PC-3 (cell line): Measurements from ENCODE around the gene LANCL2. TPM values are rescaled to one million over a fixed set of nuclear protein-coding genes. Genes with fewer than 3 reads are reported as not detected.

Experiments
- ATAC-seq: fragments of 200-7000 bp; cut with Tn5 transposase; 2 replicates; pipeline ENCODE4 v1.9.1; 2020; ENCODE audit warnings: mild to moderate bottlenecking, moderate library complexity
- BruUV-seq: library from RNA; stranded (reverse); fragments of 400-500 nt; replicated peaks from 2 replicates; lab custom pipeline; 2021; lab: Mats Ljungman, UMichigan
- CTCF ChIA-PET: fragments of 300-600 bp; sonication (Branson Sonifier 250); formaldehyde crosslinking; loops from one replicate; lab custom pipeline; 2022; ENCODE audit warnings: antibody characterized with exemption; lab: Charles Lee
- POLR2A ChIA-PET: fragments of 300-600 bp; sonication (Branson Sonifier 250); formaldehyde crosslinking; loops from one replicate; lab custom pipeline; 2022; ENCODE audit warnings: antibody characterized with exemption; ENCODE audit not compliant: unreplicated experiment; lab: Charles Lee
- DNase-seq: peaks from one replicate; pipeline ENCODE4 v3.0.0-alpha.2; 2015
- H2AFZ ChIP-seq: fragments of 300-600 bp; sonication (generic); 2 replicates; pipeline ENCODE4 v1.6.0; 2016; ENCODE audit warnings: antibody characterized with exemption, low read length
- H3F3A ChIP-seq: fragments of 300-600 bp; sonication (generic); one replicate; pipeline ENCODE4 v1.6.0; 2017; ENCODE audit warnings: antibody characterized with exemption, low read length, control low read depth, mild to moderate bottlenecking; ENCODE audit not compliant: unreplicated experiment
- H3K27ac ChIP-seq: fragments of 300-600 bp; sonication (generic); 2 replicates; pipeline ENCODE4 v1.5.1; 2016; ENCODE audit warnings: mild to moderate bottlenecking, low read length
- H3K27me3 ChIP-seq: fragments of 300-600 bp; sonication (generic); 2 replicates; pipeline ENCODE4 v1.6.1; 2016; ENCODE audit warnings: low read length, mixed read lengths
- H3K36me3 ChIP-seq: fragments of 300-600 bp; sonication (generic); 2 replicates; pipeline ENCODE4 v1.6.1; 2016; ENCODE audit warnings: low read depth, mixed run types, low read length, mixed read lengths
- H3K4me1 ChIP-seq: fragments of 300-600 bp; sonication (generic); 2 replicates; pipeline ENCODE4 v1.5.1; 2016; ENCODE audit warnings: low read length; ENCODE audit not compliant: insufficient read depth
- H3K4me2 ChIP-seq: fragments of 300-600 bp; sonication (generic); 2 replicates; pipeline ENCODE4 v1.6.0; 2016; ENCODE audit warnings: low read length
- H3K4me3 ChIP-seq: fragments of 300-600 bp; sonication (generic); 2 replicates; pipeline ENCODE4 v1.5.1; 2016; ENCODE audit warnings: mild to moderate bottlenecking, low read length, mixed read lengths
- H3K79me2 ChIP-seq: fragments of 300-600 bp; sonication (generic); 2 replicates; pipeline ENCODE4 v1.6.1; 2017; ENCODE audit warnings: low read length, mixed read lengths
- H3K9ac ChIP-seq: fragments of 300-600 bp; sonication (generic); 2 replicates; pipeline ENCODE4 v1.6.0; 2016; ENCODE audit warnings: mild to moderate bottlenecking, low read length
- H3K9me2 ChIP-seq: fragments of 300-600 bp; sonication (generic); replicated peaks from 2 replicates; pipeline ENCODE4 v1.6.1; 2016; ENCODE audit warnings: mixed run types, low read length, mixed read lengths
- H3K9me3 ChIP-seq: fragments of 300-600 bp; sonication (generic); 2 replicates; pipeline ENCODE4 v1.6.1; 2016; ENCODE audit warnings: low read length, mixed read lengths
- H4K20me1 ChIP-seq: fragments of 300-600 bp; sonication (generic); 2 replicates; pipeline ENCODE4 v1.6.1; 2016; ENCODE audit warnings: low read length, mixed read lengths
- EZH2 ChIP-seq: fragments of 300-600 bp; sonication (generic); IDR thresholded peaks from one replicate; pipeline ENCODE4 v1.6.1; 2017; ENCODE audit warnings: antibody characterized with exemption, mild to moderate bottlenecking, low read length; ENCODE audit not compliant: unreplicated experiment
- EZH2phosphoT487 ChIP-seq: fragments of 300-600 bp; sonication (generic); IDR thresholded peaks from 2 replicates; pipeline ENCODE4 v1.6.1; 2018; ENCODE audit warnings: mild to moderate bottlenecking, antibody characterized with exemption, low read length, borderline replicate concordance
- intact Hi-C: fragments of 100-400 bp; cut with micrococcal nuclease; formaldehyde crosslinking; loops from 2 replicates; pipeline ENCODE4 v1.9.0; 2023
- total RNA-seq: library from RNA; depleted of rRNA; stranded (reverse); fragments of >200 nt; gene quantifications from 2 replicates; pipeline ENCODE4 v1.2.3, GENCODE V29; 2014
- TF ChIP-seq, protein P1 (sequence below): fragments of 300-600 bp; sonication (generic); conservative IDR thresholded peaks from 2 replicates; pipeline ENCODE4 v1.5.1; 2017; ENCODE audit warnings: antibody characterized with exemption, low read depth, mild to moderate bottlenecking, low read length

Gene LANCL2
- total RNA-seq, 1 experiment from 2014 or later: 12.7 TPM

DNA sequence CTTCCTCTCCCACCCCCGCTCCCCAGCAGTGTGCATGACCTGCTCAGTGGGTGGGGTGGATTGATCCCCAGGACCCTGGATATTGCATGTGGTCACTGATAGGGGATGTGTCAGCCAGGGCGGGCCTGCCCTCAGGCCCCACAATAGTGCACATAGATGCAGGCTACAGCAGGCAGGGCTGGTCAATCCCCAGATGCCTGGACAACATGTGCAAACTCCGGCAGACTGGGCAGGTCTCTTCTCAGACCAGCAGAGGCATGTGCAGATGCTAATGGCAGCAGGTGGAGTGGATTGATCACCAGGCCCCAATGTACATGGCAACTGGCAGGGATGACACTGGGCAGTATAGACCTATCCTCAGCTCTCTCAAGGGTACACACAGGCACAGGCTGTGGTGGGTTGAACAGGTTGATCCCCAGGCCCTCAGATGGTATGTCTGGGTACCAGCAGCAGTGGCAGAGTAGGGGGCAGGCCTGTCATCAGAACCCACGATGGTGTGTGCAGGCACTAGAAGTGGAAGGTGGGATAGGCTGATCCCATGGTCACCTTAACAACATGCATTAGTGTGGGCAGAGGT, 98.6 kb downstream of the LANCL2 start:
- Histone ChIP-seq H3K4me3 (no peak overlapping the region), H3K4me1 (0 out of 2 replicates have a peak, but pooled peaks cover 1% of the 10 kb centered on the region), H3K79me2 (no peaks in the 10 kb centered on the region), H3K4me2 (no peak overlapping the region), H3K9ac (no peak overlapping the region), H3K9me2 (no peaks in the 10 kb centered on the region), H3K27ac (no peak overlapping the region), H3F3A (no peaks in the 10 kb centered on the region), H3K27me3 (no peaks in the 10 kb centered on the region), H4K20me1 (no peaks in the 10 kb centered on the region), H3K36me3 (no peaks in the 10 kb centered on the region), H3K9me3 (no peaks in the 10 kb centered on the region), H2AFZ (no peak overlapping the region)
- ChIA-PET CTCF (no interaction called here), POLR2A (no interaction called here)
- DNase-seq: no peak
- intact Hi-C loops: no loop called here
- no TSS peak for BruUV-seq
- no peak for TF ChIP-seq EZH2
- no peak for TF ChIP-seq EZH2phosphoT487
- TF ChIP-seq, protein P1, sequence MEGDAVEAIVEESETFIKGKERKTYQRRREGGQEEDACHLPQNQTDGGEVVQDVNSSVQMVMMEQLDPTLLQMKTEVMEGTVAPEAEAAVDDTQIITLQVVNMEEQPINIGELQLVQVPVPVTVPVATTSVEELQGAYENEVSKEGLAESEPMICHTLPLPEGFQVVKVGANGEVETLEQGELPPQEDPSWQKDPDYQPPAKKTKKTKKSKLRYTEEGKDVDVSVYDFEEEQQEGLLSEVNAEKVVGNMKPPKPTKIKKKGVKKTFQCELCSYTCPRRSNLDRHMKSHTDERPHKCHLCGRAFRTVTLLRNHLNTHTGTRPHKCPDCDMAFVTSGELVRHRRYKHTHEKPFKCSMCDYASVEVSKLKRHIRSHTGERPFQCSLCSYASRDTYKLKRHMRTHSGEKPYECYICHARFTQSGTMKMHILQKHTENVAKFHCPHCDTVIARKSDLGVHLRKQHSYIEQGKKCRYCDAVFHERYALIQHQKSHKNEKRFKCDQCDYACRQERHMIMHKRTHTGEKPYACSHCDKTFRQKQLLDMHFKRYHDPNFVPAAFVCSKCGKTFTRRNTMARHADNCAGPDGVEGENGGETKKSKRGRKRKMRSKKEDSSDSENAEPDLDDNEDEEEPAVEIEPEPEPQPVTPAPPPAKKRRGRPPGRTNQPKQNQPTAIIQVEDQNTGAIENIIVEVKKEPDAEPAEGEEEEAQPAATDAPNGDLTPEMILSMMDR: no peak
- ATAC-seq: no peak

DNA sequence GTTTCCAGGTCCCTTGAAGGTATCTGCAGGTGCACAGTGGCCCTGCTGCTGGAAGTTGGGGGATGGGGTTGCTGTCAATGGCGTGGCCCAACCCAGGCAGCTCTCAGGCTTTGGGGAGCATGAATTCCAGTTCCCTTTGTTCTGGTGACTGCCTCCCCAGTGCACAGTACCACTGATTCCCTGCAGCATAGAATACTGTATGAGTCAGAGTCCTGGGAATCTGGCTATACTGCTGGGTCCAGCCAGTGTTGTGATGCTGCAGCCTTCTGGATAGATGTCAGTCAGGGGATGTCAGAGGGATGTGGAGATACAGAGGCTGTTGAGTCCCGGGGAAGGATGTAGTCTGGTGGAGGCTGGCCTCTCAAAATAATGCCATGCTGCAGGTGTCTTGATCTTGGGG, 99.3 kb downstream of the LANCL2 start:
- no TSS peak for BruUV-seq

DNA sequence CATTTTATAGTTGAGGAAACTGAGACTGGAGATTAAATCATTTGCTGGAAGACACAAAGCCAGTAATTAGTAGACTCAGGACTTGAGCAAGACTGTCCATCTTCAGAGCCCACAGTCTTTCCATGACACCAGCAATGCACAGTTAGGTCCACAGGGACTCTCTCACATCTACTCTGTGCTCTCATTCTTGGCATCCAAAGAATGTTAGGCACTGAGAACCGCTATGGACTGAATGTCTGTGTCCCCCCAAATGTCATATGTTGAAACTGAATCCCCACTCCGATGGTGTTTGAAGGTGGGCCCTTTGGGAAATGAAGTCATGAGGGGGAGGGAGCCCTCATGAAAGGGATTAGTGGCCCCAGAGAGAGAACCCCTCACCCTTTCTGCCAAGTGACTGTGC, 100.6 kb downstream of the LANCL2 start:
- Histone ChIP-seq H3K4me3 (no peak overlapping the region), H3K9me3 (no peaks in the 10 kb centered on the region), H3K27me3 (no peaks in the 10 kb centered on the region), H4K20me1 (no peaks in the 10 kb centered on the region), H2AFZ (no peak overlapping the region), H3K36me3 (no peaks in the 10 kb centered on the region), H3F3A (no peaks in the 10 kb centered on the region), H3K9ac (no peak overlapping the region), H3K4me2 (no peak overlapping the region), H3K27ac (no peak overlapping the region), H3K4me1 (no peaks in the 10 kb centered on the region), H3K9me2 (no peaks in the 10 kb centered on the region), H3K79me2 (no peaks in the 10 kb centered on the region)
- TF ChIP-seq, protein P1: no peak
- TF ChIP-seq EZH2phosphoT487: no peak
- TF ChIP-seq EZH2: no peak
- DNase-seq (no peak), ATAC-seq (no peak)
- ChIA-PET CTCF (no interaction called here), POLR2A (no interaction called here)
- intact Hi-C loops: no loop called here
- no TSS peak for BruUV-seq

More for the DNA sequence above, 99.3 kb downstream of the LANCL2 start:
- Histone ChIP-seq H3K4me2 (no peak overlapping the region), H4K20me1 (no peaks in the 10 kb centered on the region), H3F3A (no peaks in the 10 kb centered on the region), H3K9me2 (no peaks in the 10 kb centered on the region), H3K9me3 (no peaks in the 10 kb centered on the region), H3K9ac (no peak overlapping the region), H3K27me3 (no peaks in the 10 kb centered on the region), H3K4me3 (no peak overlapping the region), H3K27ac (no peak overlapping the region), H2AFZ (no peak overlapping the region), H3K36me3 (no peaks in the 10 kb centered on the region), H3K4me1 (no peaks in the 10 kb centered on the region), H3K79me2 (no peaks in the 10 kb centered on the region)
- TF ChIP-seq EZH2phosphoT487 (no peak), EZH2 (no peak)
- TF ChIP-seq, protein P1: no peak
- CTCF ChIA-PET: no interaction called here
- DNase-seq (no peak), ATAC-seq (peak; percentile 59)
- POLR2A ChIA-PET: no interaction called here
- intact Hi-C loops: no loop called here
